Spinal cord (tissue), 10 donors: Measurements from ENCODE around the gene MAP2K1. TPM values are rescaled to one million over a fixed set of nuclear protein-coding genes. Genes with fewer than 3 reads are reported as not detected.
"Not testable (repeated sequence)": the region's sequence is repeated elsewhere in the genome, so short reads cannot be mapped to it uniquely, and the experiment has no call there.

Experiments used
- DNase-seq, 6 donors: peaks; one replicate each; pipeline versions ENCODE4 v3.0.0 to v3.0.0-alpha.2; 2013 to 2015; ENCODE audit warnings: low spot score in 6 of 6, low read depth in 4 of 6
- H3K27ac ChIP-seq: one replicate; pipeline ENCODE4 v1.5.1; 2013; ENCODE audit warnings: low read depth, low read length, control low read depth
- H3K27me3 ChIP-seq: one replicate; pipeline ENCODE4 v1.6.1; 2013; ENCODE audit warnings: low read length; ENCODE audit not compliant: control insufficient read depth, insufficient read depth
- H3K36me3 ChIP-seq: one replicate; pipeline ENCODE4 v1.6.1; 2013; ENCODE audit warnings: low read length; ENCODE audit not compliant: control insufficient read depth, insufficient read depth
- H3K4me1 ChIP-seq: one replicate; pipeline ENCODE4 v1.6.1; 2013; ENCODE audit warnings: low read length; ENCODE audit not compliant: control insufficient read depth, insufficient read depth
- H3K4me3 ChIP-seq: one replicate; pipeline ENCODE4 v1.5.1; 2013; ENCODE audit warnings: low read depth, low read length, control low read depth
- H3K9me3 ChIP-seq: one replicate; pipeline ENCODE4 v1.6.1; 2013; ENCODE audit warnings: low read length; ENCODE audit not compliant: control insufficient read depth, insufficient read depth
- WGBS: methylation state at CpG from one replicate; pipeline ENCODE4 v1.1.5; 2013; ENCODE audit warnings: missing lambda C conversion rate; ENCODE audit not compliant: insufficient coverage; 5-methylcytosine and 5-hydroxymethylcytosine counted together
- long read RNA-seq, 4 donors: transcript quantifications; one replicate each; lab custom pipeline, GENCODE V29; 2026
- polyA plus RNA-seq, 2 donors: library from polyadenylated mRNA; unstranded; fragments of 120-200 nt; gene quantifications; one replicate each; pipeline ENCODE4 v1.2.1, GENCODE V29; 2013; ENCODE audit not compliant: insufficient read length in 2 of 2
- total RNA-seq, 2 donors: library from RNA; depleted of rRNA in 1 of 2; stranded (reverse); fragments of 120-200 nt in 1 of 2; fragments of >200 nt in 1 of 2; gene quantifications; one replicate each; pipeline versions ENCODE4 v1.2.3 to v1.2.4, GENCODE V29; 2013 to 2014
- donor health status: healthy.

Gene MAP2K1
- total RNA-seq: 10 to 100 TPM; 42.8 to 58.3 TPM
- polyA plus RNA-seq: 100 to 1,000 TPM; 100 to 103 TPM
- long read RNA-seq, donor 1, transcript MAP2K1-201 (11 exons, 3,410 nt): major isoform, 17 of 2,016 reads
- long read RNA-seq, donor 1, partial matches to known transcripts: 1,057 of 2,016 reads
- long read RNA-seq, donor 1, other reads (novel, unspliced or antisense): 942 of 2,016 reads
- long read RNA-seq, donor 2, transcript MAP2K1-201 (11 exons, 3,410 nt): major isoform, 9 of 9 reads
- long read RNA-seq, donor 2, partial matches to known transcripts: 0 of 9 reads
- long read RNA-seq, donor 2, other reads (novel, unspliced or antisense): 0 of 9 reads
- long read RNA-seq, donor 3, partial matches to known transcripts: 1,153 of 1,211 reads
- long read RNA-seq, donor 3, other reads (novel, unspliced or antisense): 55 of 1,211 reads
- long read RNA-seq, donor 4, transcript MAP2K1-201 (11 exons, 3,410 nt): major isoform, 5 of 8,084 reads
- long read RNA-seq, donor 4, partial matches to known transcripts: 7,748 of 8,084 reads
- long read RNA-seq, donor 4, other reads (novel, unspliced or antisense): 331 of 8,084 reads

DNA sequence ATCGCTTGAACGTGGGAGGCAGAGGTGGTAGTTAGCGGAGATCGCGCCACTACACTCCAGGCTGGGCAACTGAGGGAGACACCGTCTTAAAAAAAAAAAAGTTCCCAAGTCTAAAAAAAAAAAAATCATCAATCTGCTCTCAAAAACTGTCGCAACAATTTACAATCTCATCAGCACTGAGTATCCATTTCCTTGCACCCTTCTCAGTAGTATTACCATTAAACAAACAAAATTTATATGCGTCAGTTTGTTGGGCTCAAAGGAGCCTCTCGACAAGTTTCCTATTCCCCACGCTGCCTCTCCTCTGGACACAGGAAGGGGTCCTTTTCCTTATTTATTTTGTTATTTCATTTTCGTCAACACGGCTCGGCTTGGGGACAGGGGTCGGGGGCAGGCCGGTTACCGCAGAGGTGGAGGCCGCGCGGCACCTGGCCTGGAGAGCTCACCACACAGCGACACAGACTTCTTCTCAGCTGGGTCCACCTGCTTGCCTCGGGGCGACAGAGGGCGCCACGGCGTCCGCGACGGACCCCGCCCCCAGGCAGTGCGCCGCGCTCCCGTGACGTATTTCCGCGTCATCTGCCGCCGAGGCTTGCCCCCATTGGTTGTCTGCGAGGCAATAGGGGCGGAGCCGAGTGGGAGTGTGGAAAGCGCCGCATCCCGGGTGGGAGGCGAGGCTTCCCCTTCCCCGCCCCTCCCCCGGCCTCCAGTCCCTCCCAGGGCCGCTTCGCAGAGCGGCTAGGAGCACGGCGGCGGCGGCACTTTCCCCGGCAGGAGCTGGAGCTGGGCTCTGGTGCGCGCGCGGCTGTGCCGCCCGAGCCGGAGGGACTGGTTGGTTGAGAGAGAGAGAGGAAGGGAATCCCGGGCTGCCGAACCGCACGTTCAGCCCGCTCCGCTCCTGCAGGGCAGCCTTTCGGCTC lies at the start of gene MAP2K1:
Gene MAP2K1 (plus strand): TSS at position 709 of the 920 bp plus-strand sequence. CDS start 436 bp downstream, outside the sequence.
- Histone ChIP-seq H3K4me1 (peaks cover 20% of the 10 kb centered on the region), H3K4me3 (peak within 1 kb of the TSS; percentile 87), H3K36me3 (no peaks in the 10 kb centered on the region), H3K27me3 (no peaks in the 10 kb centered on the region), H3K9me3 (no peaks in the 10 kb centered on the region), H3K27ac (peak within 1 kb of the TSS; percentile 89)
- WGBS: 4% methylated on average over 59 of the region's 69 CpGs
- DNase-seq: peak; percentile 89 to 99 (median 97)

DNA sequence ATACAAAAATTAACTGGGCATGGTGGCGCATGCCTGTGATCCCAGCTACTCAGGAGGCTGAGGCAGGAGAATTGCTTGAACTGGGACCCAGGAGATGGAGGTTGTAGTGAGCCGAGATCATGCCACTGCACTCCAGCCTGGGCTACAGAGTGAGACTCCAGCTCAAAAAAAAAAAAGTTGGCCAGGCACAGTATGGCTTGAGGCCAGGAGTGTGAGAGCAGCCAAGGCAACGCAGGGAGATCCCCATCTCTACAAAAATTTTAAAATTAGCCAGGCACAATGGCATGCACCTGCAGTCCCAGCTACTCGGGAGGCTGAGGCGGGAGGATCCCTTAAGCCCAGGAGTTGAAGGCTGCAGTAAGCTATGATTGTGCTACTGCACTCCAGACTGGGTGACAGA lies 38.2 kb upstream of the MAP2K1 start:
- not testable (repeated sequence) for H3K27me3 ChIP-seq, DNase-seq, H3K27ac ChIP-seq, H3K4me3 ChIP-seq, H3K4me1 ChIP-seq, H3K9me3 ChIP-seq
- H3K36me3 ChIP-seq: peaks cover 43% of the 10 kb centered on the region
- WGBS: 59% methylated on average over 5 of the region's 5 CpGs

DNA sequence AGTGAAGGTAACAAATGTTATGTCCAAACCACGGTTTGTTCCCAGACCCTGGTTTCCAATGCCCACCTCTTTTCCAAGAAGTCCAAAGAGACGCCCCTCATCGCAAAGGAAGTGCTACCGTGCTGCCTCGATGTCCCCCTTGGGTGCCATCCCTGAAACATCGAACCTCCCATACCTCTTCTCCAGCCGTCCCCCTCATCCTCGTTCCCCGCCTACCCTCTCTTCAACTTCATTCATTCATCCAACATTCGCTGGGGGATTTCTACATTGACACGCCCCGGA lies 30.7 kb upstream of the MAP2K1 start:
- Histone ChIP-seq H3K27me3 (no peaks in the 10 kb centered on the region), H3K27ac (peak overlapping the region; percentile 62), H3K36me3 (peaks cover 6% of the 10 kb centered on the region), H3K9me3 (no peaks in the 10 kb centered on the region), H3K4me3 (peak overlapping the region; percentile 86), H3K4me1 (peaks cover 10% of the 10 kb centered on the region)
- WGBS: 6% methylated on average over 12 of the region's 12 CpGs
- DNase-seq: peak in 1 of 6 donors; percentile 3

DNA sequence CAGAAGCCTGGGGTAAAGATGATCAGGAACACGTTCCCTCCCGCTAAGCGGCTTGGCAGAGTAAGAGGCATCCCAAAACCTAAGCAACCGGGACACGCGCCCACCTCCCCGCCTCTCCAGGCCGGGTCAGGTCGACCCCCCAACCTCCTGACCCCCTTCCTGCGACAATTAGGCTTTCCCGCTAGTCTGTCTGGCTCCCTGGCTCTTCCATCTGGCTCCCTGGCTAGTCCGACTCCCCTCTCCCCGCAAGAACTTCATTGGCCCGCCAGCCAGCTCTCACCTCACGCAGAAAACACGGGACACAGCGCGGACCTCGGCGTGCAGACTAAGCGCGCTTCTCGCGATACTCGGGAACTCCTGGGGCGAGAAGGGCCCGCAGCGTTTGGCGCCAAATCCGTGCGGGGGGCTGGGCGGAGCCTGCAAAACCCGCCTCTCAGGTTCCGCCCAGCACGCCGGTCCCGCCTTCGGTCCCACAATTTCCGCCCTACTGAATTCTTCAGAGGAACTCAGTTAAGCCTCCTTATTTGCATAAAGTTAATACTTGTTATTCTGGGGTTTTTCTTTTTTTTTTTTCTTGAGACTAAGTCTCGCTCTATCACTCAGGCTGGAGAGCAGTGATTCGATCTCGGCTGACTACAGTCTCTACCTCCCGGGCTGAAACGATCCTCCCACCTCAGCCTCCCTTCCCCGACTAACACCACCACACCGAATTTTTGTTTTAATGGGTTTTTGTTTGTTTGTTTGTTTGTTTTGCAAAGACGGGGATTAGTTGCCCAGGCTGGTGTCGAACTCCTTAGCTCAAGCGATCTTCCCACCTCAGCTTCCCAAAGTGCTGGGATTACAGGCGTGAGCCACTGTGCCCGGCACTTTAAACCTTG lies 30.1 kb upstream of the MAP2K1 start, which contains the start of gene TIPIN:
Gene TIPIN (minus strand): TSS at position 327 of the 878 bp plus-strand sequence. CDS start 3,738 bp downstream, outside the sequence.
- H3K4me1 ChIP-seq: peaks cover 10% of the 10 kb centered on the region
- no peaks in the 10 kb centered on the region for H3K9me3 ChIP-seq
- H3K36me3 ChIP-seq: peaks cover 4% of the 10 kb centered on the region
- H3K27me3 ChIP-seq: no peaks in the 10 kb centered on the region
- H3K27ac ChIP-seq: peak within 1 kb of the TSS; percentile 62
- peak within 1 kb of the TSS; percentile 86 for H3K4me3 ChIP-seq
- 6% methylated on average over 35 of the region's 51 CpGs for WGBS
- peak; percentile 77 to 98 (median 89) for DNase-seq

- 94% methylated on average over 3 of the region's 7 CpGs for WGBS
- Histone ChIP-seq H3K27me3 (no peaks in the 10 kb centered on the region), H3K4me3 (no peak overlapping the region), H3K36me3 (no peaks in the 10 kb centered on the region), H3K9me3 (no peaks in the 10 kb centered on the region), H3K27ac (no peak overlapping the region), H3K4me1 (peaks cover 10% of the 10 kb centered on the region)
- no peak for DNase-seq
Measured at GRCh38 chr15:66359740-66360139, 27.0 kb upstream of the MAP2K1 start.

GRCh38 chr15:66361745-66362460 lies 24.8 kb upstream of the MAP2K1 start:
- H3K4me3 ChIP-seq, H3K4me1 ChIP-seq, H3K9me3 ChIP-seq, H3K27me3 ChIP-seq, H3K36me3 ChIP-seq, H3K27ac ChIP-seq, DNase-seq: not testable (repeated sequence)
- WGBS: 96% methylated on average over 7 of the region's 15 CpGs

- no peaks in the 10 kb centered on the region for H3K27me3 ChIP-seq
- no peaks in the 10 kb centered on the region for H3K36me3 ChIP-seq
- 100% methylated on average over 1 of the region's 1 CpG for WGBS
- no peak overlapping the region for H3K27ac ChIP-seq
- H3K4me1 ChIP-seq: no peaks in the 10 kb centered on the region
- no peak for DNase-seq
- H3K9me3 ChIP-seq: no peaks in the 10 kb centered on the region
- no peak overlapping the region for H3K4me3 ChIP-seq
Measured at GRCh38 chr15:66362776-66363175, 23.9 kb upstream of the MAP2K1 start.

DNA sequence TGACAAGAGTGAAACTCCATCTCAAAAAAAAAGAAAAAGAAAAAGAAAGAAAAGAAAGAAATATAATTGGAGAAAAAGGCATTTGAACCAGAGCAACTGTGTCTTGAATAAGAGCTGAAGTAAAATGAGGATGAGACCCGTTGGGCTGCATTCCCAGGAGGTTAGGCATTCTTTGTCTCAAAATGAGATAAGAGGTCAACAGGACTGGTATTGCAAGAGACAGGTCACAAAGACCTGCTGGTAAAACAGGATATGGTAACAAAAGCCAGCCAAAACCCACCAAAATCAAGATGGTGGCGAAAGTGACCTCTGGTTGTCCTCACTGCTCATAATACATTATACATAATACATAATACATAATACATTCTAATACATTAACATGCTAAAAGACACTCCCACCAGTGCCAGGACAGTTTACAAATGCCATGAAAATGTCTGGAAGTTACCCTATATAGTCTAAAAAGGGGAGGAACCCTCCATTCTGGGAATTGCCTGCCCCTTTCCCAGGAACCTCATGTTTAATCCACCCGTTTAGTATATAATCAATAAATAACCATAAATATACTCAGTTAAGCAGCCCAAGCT lies 21.7 kb upstream of the MAP2K1 start:
- Histone ChIP-seq H3K4me1 (no peaks in the 10 kb centered on the region), H3K9me3 (no peaks in the 10 kb centered on the region), H3K36me3 (no peaks in the 10 kb centered on the region), H3K4me3 (no peak overlapping the region), H3K27ac (no peak overlapping the region), H3K27me3 (no peaks in the 10 kb centered on the region)
- no peak for DNase-seq
- 60% methylated on average over 1 of the region's 3 CpGs for WGBS
